Prostate gland (tissue), 2 donors: Measurements from ENCODE around the gene DENND1C.

Experiments used
- CTCF ChIP-seq, 4 experiments: fragments of 200-600 bp in 2 of 4; fragments of 450-650 bp in 2 of 4; sonication (generic) in 2 of 4; IDR thresholded peaks; 1 replicate in 3 of 4; 2 replicates in 1 of 4; pipeline ENCODE4 v1.5.1; 2016 to 2019; ENCODE audit warnings: antibody characterized with exemption in 4 of 4, mild to moderate bottlenecking in 2 of 4, moderate library complexity in 2 of 4
- POLR2A ChIP-seq: fragments of 450-650 bp; IDR thresholded peaks from one replicate; pipeline ENCODE4 v1.6.1; 2016; ENCODE audit warnings: antibody characterized with exemption, mild to moderate bottlenecking
- POLR2AphosphoS5 ChIP-seq: sonication (generic); formaldehyde crosslinking; IDR thresholded peaks from one replicate; pipeline ENCODE4 v1.6.1; 2017; ENCODE audit warnings: antibody characterized with exemption

GRCh38 chr19:6467384-6467783 is 14.2 kb downstream of the DENND1C start:
- TF ChIP-seq CTCF (IDR thresholded peaks at IDR 0.05) (no peak), POLR2A (no peak), POLR2AphosphoS5 (no peak)
